Dermis blood vessel endothelial cell (primary cell): ENCODE results near the gene MESD. TPM values are rescaled to one million over a fixed set of nuclear protein-coding genes. Genes with fewer than 3 reads are reported as not detected.
"Not testable (repeated sequence)": the region's sequence is repeated elsewhere in the genome, so short reads cannot be mapped to it uniquely, and the experiment has no call there.

Source experiments
- DNase-seq: peaks from one replicate; pipeline ENCODE4 v3.0.0; 2010
- total RNA-seq: library from RNA; depleted of rRNA; stranded (reverse); fragments of >200 nt; gene quantifications from 2 replicates; pipeline ENCODE4 v1.2.3, GENCODE V29; 2014

MESD gene
- total RNA-seq, 1 donor from 2014 or later: 17.0 TPM

DNA sequence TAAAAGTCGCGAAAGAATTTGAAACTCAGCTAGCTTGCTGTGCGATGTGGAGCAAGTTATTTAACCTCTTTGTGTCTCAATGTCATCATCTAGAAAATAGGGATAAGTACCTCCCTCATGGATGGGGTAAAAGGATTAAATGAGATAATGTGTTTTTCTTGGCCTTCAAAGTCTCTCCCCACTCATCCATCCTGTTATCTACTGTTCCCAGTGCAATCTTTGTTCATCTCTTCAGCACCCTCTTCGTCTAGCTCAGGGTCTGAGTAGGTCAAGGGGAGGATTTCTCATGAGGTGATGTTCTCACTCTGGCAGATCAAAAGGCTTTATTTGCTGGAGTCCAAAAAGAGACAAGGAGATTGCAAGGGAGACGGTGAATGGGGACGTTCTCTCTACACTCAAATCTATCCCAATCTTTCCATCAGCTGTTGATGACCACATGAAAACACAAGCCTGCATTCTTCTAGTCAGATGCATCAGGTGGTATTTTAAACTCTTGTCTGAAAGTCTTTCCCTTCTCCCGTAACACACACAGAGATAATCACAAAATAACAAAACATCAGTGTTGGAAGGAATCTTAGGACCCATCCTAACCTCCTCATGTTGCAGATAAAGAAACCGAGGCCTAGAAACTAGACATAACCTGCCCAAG lies 1.3 kb downstream of the MESD start:
- no peak for DNase-seq

DNA sequence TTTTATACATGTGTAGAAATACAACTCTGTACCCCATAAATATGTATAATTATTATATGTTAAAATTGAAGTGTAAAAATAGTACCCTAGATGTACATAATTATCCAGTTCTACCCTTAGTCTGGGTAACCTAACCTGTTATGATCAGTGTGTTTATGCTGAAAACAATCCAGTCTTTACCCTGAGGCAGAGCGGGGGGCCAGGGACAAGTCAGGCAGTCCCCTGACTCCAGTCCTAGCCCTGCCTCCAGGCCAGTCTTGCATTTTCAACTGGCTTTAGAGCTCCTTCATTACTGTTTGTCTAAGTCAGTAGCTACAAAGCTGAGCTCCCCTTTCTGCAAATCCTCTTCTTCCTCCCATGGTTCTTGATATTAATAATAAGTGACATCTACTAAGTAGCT lies 3.1 kb downstream of the MESD start:
- DNase-seq: no peak

DNA sequence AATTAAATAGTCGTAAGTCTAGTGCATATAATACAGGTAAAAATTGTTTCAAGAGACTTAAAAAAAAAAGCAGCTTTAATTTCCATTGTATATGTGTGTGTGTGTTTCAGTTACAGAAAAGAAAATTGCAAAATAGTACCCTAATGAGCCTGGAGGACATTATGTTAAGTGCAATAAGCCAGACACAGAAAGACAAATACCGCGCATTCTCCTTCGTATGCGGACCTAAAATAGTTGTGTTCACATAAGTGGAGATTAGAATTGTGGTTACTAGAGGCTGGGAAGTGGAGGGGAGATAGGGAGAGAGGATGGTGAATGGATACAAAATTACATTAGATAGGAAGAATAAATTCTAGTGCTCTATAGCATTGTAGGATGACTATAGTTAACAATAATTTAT lies 3.6 kb downstream of the MESD start:
- DNase-seq: no peak

DNA sequence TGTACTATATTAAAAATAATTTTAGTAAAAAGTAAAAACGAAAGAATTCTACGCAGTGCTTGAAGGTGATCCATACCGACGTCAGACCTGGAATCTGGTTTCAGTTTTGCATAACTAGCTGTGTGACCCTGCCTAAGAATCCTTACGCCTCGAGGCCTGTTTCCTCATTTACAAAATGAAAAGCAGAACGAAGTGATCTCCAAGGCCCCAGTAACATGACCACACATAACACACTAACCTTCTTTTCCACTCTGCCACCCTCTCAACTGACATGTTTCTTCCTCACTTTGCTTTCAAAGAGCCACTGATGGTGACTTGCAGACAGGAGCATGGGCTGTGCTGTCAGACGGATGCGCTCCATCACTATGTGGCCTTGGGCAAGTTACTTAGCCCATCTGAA lies 4.8 kb downstream of the MESD start:
- DNase-seq: no peak

DNA sequence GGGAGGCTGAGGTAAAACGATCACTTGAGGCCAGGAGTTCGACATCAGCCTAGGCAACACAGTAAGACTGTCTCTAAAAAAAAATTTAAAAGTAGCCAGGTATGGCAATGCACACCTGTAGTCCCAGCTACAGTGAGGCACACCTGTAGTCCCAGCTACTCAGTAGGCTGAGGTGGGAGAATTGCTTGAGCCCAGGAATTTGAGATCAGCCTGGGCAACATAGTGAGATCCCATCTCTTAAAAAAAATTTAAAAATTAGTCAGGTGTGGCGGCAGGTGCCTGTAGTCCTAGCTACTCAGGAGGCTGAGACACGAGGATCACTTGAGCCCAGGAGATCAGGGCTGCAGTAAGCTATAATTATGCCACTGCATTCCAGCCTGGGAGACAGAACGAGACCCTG lies 6.8 kb downstream of the MESD start:
- no peak for DNase-seq

DNA sequence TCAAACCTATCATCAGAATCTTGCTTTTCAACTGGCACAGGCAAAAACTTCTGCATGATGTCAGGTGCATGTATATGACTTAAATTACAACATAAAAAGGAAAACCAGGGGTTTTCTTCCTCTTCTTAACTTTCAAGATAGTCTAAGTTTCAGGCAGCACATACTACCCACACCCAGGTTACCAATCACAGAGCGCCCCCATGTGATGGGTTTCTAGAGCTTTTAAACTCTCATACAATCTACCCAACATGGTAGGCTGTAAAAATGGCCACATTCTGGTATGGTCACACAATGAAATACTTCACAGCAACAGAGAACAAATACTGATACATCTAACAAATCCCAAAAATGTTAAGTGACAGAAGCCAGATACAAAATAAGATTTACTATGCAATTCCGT lies 7.4 kb downstream of the MESD start:
- no peak for DNase-seq

DNA sequence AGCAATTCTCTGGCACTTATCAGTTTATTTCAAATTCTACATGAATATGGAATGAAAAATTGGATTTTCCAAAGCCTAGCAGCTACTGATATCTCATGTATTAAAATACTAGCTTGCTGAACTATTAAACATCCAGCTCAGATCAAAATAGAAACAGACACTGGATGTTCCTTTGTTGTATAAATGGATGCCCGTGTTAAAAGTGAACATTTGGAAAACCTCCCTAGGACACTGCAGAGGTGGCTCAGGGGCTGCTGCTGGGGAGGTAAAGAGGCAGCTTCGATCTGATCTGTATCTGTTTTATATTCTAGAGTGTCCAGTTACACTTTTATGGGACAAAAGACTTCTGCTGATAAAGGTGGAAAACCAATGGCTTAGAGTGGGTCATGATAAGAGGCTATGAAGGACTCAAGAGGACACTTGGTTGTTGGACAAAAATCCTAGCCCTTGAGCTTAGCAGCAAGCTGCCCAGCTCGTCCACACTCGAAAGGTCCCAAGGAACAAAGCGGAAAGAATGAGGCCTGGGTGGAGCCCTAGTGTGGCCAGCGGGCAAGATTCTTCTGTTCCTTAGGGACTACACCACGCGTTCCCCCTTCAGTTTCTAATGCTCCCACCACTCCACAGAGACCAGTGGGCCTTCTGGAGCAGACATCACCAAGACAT lies 9.9 kb downstream of the MESD start:
- DNase-seq: no peak

DNA sequence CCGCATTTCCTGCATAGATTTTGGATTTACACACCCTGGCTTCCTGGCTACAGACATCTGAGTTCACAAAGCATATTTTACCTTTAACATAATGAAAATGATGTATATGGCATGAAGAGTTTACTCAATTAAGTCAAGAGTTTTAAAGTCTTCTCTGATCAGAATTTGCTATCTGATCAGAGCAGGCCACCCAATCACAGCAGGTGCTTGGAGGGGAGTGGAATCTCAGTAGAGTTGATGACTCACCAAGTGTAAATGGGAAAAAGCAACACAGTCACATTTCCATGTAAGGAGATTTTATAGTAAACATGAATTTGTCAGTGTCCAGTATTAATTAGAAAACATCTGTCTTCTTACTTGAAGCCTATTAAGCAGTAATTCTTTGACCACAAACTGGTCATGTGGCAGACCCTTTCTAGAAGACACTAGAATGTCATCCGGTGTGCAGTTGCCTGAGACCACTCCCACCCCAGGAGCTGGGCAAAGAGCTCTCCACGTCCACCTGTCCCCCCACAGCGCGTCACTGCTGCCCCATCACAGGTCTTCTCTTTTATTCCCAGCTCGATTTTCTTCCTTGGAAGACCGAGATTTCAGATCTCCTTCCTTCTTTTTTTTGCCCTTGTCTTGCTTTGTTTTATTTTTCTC lies 10.8 kb downstream of the MESD start:
- peak; percentile 69 for DNase-seq

DNA sequence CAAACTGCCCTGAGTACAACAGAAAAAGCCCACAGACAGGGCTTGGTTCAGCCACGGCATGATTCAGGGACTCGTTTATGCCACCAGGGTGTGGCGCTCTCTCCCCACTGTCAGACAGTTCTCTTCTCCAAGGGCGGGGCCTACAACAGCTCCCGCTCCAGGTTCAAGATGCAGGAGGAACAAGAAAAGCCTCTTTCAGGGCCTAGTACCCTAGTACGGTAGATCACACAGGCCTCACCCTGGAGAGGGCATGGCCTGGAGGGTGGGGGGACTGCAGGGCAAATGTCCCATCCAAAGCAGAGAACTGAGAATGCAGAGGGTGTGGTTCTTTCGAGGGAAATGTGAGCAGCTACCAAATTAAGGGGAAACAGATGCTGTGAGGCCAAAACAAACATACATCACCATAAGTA lies 12.0 kb downstream of the MESD start:
- DNase-seq: peak; percentile 83

DNA sequence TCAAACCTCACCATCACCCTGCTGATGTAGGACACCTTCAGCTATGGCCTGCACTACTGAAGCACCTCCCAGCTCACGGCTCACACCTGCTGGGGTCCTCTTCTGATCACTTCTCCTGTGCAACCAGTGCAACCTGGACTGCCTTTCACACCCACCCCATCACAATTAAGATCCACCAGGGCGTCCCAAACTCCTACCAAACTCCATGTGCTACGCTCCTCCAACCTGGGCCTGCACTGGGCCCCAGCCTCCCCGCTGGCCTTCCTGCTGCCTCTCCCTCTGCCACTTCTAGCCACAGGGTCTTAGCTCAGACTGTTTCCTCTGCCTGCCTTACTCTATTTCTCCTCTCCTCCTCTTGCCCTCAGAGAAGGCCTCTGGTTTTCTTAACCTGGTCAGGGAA lies 12.8 kb downstream of the MESD start:
- no peak for DNase-seq

DNA sequence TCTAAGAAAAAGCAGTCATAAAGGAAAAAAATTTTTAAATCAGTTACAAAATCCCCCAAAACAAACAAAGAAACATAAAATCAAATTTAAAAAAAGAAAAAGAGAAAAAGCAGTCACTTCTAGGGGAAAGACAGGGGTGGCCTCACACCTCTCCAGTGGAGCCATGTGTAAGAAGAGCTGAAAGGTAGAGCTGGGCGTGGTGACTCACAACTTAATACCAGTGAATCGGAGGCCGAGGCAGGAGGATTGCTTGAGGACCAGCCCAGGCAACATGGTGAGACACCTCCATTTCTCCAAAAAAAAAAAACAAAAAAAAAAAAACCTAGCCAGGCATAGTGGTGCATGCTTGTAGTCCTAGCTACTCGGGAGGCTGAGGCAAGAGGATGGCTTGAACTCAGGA lies 14.7 kb downstream of the MESD start:
- DNase-seq: no peak

DNA sequence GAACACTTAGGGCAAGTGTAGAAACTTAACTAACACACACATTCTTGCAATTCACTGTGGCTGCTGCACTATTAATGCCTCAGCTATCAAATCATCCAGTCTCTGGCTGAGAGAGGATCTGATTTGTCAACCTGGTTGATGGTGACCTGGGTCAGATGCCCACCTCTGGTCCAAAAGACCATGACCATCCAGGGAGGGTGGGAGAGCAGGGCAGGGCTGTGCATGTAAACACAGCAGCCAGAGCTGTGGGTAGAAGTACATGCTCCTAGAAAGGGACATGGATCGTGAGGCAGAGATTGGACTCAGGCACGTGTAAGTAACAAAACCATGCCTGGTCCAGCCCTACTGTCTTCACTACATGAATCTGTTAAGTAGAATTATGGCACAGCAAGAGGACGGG lies 17.3 kb downstream of the MESD start:
- no peak for DNase-seq

DNA sequence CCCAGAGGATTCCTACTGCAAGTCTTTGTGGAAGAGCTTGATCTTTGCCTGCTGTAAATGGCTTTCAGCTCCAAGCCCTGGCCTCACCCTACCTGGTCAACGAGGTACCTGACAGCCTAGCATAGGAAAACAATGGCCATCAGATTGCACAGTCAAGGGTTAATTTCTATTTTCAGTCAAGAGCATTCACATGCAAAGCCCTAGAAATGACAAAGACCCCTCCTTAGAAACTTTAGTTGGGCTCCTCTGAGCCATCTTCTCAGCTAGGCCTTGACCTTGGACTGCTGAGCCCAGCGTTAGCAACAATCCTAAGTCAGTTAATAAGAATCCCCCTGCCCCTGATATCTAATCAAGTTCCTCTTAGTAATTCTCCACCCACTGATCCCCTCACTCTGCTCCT lies 18.5 kb downstream of the MESD start:
- DNase-seq: no peak

DNA sequence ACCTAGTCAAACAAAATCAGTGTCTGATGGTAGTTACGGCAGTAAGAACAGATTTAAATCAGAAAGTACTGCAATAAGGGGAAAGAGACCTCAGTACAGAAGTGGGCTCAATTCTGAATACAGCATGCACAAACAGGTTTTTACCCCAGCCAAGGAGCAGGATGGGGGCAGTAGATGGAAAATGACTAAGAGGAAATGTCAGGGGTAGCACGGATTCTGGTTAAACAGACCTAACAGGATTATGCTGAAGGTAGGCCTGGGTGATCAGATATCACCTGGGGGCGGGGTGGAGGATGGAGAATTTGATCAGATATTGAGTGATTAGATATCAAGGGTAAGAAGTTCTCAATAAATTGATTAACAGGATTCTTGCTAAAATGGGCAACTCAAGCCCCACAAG lies 19.0 kb downstream of the MESD start:
- no peak for DNase-seq

DNA sequence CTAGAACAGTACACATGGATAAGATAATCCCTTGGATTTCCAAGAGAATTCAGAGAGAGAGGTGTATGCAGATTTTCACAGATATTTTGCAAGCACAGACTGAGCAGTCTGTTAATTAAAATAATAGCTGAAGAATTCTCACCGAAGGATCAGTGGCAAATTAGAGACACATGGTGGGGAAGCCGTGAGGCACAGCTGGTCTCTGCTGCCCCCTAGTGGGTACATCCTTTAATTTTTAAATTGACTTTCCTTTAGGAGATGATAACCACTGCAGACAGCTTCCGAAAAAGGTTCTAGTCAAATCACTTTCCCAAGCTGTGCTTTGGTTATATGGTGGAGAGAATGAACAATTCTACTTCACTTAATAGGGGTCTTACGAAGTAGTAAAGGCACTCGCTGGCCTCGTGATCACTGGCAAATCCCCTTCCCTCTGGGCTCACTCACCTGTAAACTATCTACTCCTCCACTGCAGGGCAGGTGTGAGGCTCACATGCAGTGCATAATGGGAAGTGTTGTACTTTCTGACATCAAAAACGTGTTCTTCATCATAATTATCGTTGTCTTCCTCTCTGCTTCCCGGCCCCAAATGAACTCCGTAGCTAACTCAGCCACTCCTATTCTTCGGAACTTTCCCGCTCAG lies 19.5 kb downstream of the MESD start:
- peak; percentile 81 for DNase-seq

DNA sequence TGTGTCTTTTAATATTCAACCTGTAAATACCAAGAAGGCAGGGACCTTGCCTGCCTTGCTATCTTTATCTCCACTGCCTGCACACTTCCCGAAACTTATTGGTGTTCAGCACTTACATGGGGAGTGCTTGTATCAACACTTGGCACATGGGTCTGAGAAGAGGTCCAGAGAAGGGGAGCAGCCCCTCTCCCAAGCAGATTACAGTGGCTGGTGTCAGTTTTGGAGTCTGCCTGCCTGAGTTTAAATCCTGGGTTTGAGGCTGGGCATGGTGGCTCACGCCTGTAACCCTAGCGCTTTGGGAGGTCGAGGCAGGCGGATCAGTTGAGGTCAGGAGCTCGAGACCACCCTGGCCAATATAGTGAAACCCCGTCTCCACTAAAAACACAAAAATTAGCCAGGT lies 20.3 kb downstream of the MESD start:
- no peak for DNase-seq

DNA sequence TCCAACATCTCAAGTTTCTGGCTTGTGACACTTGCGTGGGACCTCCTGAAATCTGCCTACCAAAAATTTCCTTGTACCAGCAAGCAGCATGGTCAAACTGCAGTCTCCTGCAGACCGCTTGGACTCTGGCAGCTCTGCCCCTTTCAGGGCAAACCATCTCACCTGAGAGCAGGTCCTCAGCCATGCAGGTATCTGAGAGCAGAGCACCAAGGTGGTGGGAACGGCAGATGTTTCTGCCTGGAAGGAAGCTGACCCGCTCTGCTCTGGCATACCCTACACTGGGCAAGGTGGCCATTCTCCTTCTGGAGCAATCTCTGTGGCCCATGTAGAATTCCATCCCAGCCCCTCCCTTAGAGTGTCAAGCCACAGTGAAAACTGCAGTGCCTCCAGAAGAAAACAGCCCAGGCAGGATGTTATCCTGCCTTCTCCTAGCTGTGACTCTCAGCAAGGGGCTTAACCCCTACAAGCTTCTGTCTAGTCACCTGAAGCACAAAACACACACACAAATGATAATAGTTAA lies 21.6 kb downstream of the MESD start:
- DNase-seq: no peak

DNA sequence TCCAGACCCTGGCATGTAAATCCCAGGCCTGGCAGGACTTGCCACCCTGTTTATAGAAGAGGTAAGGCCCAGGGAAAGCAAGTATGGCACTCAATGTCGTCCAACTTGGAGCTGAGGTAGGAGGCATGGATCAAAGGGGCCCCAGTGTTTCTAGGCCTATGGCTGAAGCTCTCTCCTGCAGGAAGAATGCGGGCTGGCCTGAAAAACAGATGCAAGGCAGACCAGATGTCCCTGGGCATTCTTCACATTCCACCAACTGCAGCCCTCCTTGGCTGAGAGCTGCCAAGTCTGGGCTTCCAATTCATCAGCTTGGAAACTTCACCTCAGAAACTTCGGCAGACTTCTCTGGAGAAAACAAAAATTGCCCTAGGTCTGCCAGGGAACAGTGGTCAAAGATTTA lies 22.2 kb downstream of the MESD start:
- no peak for DNase-seq

DNA sequence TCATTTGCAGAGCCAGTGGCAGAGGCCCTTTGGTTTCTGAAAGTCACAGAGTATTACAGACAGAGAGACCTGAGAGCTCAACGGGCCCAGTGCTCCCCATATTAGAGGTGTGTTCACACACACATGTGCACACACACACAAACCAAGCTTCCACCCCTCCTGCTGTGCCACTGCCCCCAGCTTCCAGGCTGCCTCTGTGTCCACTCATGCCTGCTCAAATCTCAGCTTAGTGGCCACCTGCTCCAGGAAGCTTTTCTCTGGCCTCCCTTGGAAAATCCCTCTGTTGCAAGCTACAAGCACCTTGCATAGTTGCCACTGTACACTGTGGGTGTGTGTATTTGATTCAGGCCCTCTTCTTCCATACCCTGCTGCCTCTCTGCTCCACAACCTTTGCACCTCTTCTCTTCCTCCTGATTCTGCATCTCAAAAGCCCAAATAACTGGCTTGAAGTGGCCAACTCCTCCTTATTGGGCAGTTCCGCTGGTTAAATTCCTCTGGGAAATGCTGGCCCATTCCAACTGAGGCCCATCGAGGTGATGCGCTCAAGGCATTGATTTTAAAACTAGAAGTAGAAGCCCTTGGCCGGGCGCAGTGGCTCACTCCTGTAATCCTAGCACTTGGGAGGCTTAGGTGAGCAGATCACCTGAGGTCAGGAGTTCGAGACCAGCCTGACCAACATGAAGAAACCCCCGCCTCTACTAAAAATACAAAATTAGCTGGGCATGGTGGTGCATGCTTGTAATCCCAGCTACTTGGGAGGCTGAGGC lies 23.0 kb downstream of the MESD start:
- DNase-seq: no peak

DNA sequence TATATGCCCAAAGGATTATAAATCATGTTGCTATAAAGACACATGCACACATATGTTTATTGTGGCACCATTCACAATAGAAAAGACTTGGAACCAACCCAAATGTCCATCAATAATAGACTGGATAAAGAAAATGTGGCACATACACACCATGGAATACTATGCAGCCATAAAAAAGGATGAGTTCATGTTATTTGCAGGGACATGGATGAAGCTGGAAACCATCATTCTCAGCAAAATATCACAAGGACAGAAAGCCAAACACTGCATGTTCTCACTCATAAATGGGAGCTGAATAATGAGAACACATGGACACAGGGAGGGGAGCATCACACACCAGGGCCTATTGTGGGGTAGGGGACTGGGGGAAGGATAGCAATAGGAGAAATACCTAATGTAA lies 24.2 kb downstream of the MESD start:
- not testable (repeated sequence) for DNase-seq

DNA sequence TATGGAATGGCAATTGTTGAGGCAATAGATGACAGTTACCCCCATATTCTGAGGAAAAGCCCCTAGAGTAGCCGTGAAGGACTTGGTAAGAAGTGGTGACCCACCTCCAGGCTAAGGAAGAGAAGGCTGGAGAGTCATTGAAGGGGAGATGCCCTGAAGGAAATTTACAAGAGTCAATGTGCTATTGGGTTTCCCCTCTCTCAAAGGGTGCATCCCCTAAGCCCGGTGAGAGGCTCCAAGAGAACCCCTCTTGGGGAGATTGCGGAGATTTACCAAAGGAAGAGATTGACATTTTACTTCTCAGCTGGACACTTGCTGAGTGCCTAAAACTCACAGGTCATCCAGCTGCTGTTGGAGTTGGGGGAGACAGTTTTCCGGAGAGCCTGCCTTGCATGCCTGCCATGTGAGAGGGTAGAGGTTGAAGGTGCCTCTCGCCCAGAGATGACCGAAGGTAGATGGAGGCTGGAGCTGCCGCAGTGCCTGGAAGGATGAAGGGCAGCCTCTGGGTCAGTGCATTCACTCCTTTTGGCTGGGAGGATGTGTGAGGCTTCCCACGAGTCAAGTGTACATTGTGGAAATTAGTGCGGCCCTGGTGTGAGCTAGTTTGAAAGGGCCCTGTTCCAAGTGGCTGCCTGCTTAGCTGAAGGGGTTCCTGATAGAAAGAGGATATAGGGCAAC lies 30.7 kb downstream of the MESD start:
- DNase-seq: no peak

DNA sequence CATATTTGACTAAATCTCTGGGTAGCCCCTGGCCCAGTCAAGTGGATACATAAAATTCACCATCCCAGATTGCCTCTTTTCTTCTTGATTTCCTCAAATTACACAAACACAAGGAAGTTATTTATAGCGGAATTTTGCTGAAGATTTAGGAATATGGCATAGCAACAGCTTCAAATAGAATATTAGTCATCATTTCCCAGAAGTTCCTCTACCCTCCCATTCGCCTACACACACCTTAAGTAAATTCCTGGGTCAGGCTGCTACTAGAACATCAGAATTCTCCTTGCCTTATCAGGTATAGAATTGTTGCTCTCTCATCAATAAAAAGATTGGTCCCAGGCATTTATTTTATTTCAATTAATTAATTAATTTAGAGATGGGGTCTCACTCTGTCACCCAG lies 31.6 kb downstream of the MESD start:
- DNase-seq: no peak
